ENCODE measurements around the gene CTF1. TPM values are rescaled to one million over a fixed set of nuclear protein-coding genes. Genes with fewer than 3 reads are reported as not detected.
A peak's percentile ranks its signal among the peaks of the same experiment; 100 is the strongest.

CTF1 gene
- total RNA-seq, 5 donors from 2014 or later (not counting 1 experiment from before 2014, with no cell fraction given): 0.38 to 0.47 (median 0.39) TPM; not detected in 2

DNA sequence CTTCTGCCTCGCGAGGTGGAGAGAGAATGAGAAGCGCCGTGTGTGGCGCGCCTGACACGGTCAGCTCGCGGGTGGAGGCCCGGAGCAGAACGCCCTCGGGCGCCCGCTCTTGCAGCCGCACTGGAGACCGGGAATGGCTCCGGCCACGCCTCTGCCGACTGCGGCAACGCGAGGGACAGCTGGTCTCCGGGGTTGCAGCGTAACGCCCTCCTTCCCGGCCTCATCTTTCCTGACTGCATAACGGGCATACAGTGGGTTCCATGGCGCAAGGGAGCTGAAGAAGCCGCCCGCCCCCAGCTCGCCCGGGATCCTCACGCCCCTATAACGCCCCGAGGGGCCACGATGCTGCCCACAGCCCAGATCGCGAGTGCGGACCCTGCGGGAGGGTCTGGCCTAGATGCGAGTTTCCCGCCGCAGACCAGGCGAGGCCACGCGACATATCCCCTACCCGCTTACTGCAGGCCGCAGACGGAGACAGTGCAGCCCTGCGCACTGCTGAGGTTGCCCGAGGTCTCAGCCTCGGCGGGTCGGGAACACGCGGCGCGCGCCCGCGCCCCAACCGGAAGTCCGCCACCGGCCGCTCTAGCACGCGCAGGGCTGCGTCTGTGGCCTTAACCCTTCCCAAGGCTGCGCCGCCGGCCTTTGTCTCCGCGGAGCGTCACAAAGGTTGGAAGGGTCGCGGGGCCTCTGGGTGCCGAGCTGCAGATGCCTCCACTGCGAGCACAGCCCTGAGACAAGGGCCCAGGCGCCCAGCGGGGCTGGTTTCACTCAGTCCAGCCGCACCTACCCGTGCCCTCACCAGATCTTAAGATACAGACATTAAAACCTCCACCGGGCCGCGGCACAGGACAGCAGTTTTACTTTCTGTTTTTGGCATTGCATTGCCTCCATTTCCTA lies 21.3 kb upstream of the CTF1 start:
- Histone ChIP-seq H3K27ac (ENCODE audit: low read length) (peak overlapping the region; percentile 89), H3K9me3 (no peaks in the 10 kb centered on the region), H3K27me3 (replicated peaks in 1 of 2; ENCODE audit: control insufficient read depth in 2 of 2, extremely low read depth in 1 of 2, insufficient read depth in 2 of 2, low read length in 1 of 2) (no peaks in the 10 kb centered on the region), H3K36me3 (ENCODE audit: control insufficient read depth in 2 of 2, extremely low read depth in 1 of 2, insufficient read depth in 1 of 2, low read length in 1 of 2) (peaks cover 0 to 7% of the 10 kb centered on the region in 2 donors), H3K4me1 (ENCODE audit: control insufficient read depth in 1 of 2, extremely low read depth in 1 of 2, insufficient read depth in 2 of 2, low read length in 2 of 2) (peaks cover 16 to 46% of the 10 kb centered on the region in 2 experiments), H3K4me3 (ENCODE audit: control insufficient read depth in 1 of 2, extremely low read depth in 1 of 2, low read length in 1 of 2) (peak overlapping the region; percentile 71 to 85)
- Mint-ChIP-seq H3K27ac (peak overlapping the region; percentile 86 to 98), H3K36me3 (no peaks in the 10 kb centered on the region), H3K4me1 (peaks cover 30 to 43% (median 33%) of the 10 kb centered on the region in 3 donors), H3K4me3 (peak overlapping the region; percentile 91 to 97 (median 93)), H3K27me3 (no peaks in the 10 kb centered on the region), H3K9me3 (no peaks in the 10 kb centered on the region)
- POLR2A ChIA-PET: no interaction called here
- CTCF ChIA-PET: interaction anchor here in 1 of 2 donors (1.0 to 1.4 kb wide), 2 partner anchors 27 to 30 kb away, joined by 8 read pairs; no protein-coding TSS in a partner anchor
- WGBS (ENCODE audit: insufficient coverage): under 1% methylated on average over 78 of the region's 85 CpGs
- ATAC-seq (replicated peaks in 1 of 4) (peak; percentile 87 to 93 (median 92)), DNase-seq (peak; percentile 70 to 92 (median 82))

DNA sequence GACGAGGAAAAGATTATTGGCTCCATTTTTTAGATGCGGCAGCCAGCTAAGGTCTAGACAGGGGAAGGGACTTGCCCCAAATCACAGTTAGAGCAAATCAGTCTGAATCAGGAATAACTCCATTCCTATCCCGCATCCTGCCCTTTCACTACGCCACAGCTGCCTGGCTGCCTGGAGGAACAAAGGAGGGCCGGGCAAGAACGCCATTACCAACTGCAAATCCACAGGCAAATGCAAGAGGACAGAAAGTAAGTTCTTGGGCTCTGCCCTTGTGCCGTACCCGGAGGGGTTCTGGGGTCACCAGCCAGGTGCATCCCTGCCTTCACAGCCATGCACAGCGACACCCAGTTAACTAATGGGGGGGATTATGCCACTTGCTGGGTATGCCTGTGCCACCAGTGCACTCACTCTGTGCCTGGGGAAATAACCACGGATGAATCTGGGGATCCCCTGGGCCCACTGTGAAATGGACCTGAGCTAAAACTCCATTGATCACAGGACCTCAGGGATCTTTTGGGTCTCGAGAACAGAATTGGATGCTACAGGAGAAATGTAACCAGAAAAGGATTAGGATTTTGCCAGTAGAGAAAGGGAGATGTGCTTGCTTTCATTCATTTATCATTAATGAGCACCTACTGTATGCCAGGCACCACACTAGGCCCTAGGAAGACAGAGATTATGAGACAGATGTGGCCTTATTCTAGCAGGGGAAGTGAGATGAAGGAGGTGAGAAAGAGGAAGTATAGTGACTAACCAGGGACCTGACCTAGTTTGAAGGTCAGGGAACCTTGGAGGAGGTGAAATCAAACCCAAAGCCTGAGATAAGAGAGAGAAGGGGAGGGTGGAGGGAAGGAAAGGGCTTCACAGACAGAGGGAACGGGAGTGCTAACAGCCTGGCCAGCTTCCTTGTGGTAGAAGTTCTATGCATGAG lies 20.3 kb upstream of the CTF1 start:
- no peaks in the 10 kb centered on the region for H3K36me3 Mint-ChIP-seq
- H3K9me3 Mint-ChIP-seq: no peaks in the 10 kb centered on the region
- Histone ChIP-seq H3K36me3 (ENCODE audit: control insufficient read depth in 2 of 2, extremely low read depth in 1 of 2, insufficient read depth in 1 of 2, low read length in 1 of 2) (peaks cover 0 to 11% of the 10 kb centered on the region in 2 donors), H3K27me3 (replicated peaks in 1 of 2; ENCODE audit: control insufficient read depth in 2 of 2, extremely low read depth in 1 of 2, insufficient read depth in 2 of 2, low read length in 1 of 2) (no peaks in the 10 kb centered on the region), H3K27ac (ENCODE audit: low read length) (peak overlapping the region; percentile 89), H3K9me3 (no peaks in the 10 kb centered on the region), H3K4me3 (ENCODE audit: control insufficient read depth in 1 of 2, extremely low read depth in 1 of 2, low read length in 1 of 2) (peak overlapping the region; percentile 71 to 85), H3K4me1 (ENCODE audit: control insufficient read depth in 1 of 2, extremely low read depth in 1 of 2, insufficient read depth in 2 of 2, low read length in 2 of 2) (peaks cover 16 to 46% of the 10 kb centered on the region in 2 experiments)
- H3K27ac Mint-ChIP-seq: peak overlapping the region; percentile 86 to 98
- ATAC-seq (replicated peaks in 1 of 4) (peak; percentile 11 to 27 (median 14)), DNase-seq (peak in 13 of 35 experiments; percentile 9 to 57 (median 20))
- H3K4me3 Mint-ChIP-seq: peak overlapping the region; percentile 91 to 97 (median 93)
- H3K4me1 Mint-ChIP-seq: peaks cover 30 to 43% (median 33%) of the 10 kb centered on the region in 3 donors
- no peaks in the 10 kb centered on the region for H3K27me3 Mint-ChIP-seq
- ChIA-PET CTCF (interaction anchor here in 1 of 2 donors (0.7 kb wide), 1 partner anchor 32 kb away, joined by 3 read pairs; no protein-coding TSS in a partner anchor), POLR2A (interaction anchor here in 1 of 2 donors (0.6 kb wide), 1 partner anchor 132 kb away, joined by 9 read pairs; no protein-coding TSS in a partner anchor)
- 5% methylated on average over 7 of the region's 12 CpGs for WGBS (ENCODE audit: insufficient coverage)

DNA sequence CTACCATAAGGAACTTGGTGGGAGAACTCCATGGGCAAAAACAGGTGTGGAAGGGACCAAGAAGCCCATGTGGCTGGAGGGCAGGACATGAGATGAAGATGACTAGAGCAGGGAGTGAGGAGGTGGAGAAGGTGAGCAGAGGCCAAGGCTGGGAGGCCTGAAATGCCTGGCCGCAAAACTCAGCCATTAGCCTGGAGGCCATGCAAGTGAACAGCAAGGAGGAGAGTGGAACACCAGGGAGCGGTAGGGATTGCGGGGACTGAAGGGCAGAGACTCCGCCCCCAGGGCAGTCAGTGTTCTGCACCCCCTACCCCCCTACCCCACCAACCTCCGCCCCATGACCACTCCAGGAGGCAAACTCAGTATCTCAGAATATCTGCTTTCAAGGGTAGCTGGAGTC lies 19.5 kb upstream of the CTF1 start:
- Mint-ChIP-seq H3K36me3 (peaks cover 3% of the 10 kb centered on the region), H3K4me1 (peaks cover 36 to 43% (median 37%) of the 10 kb centered on the region in 3 donors), H3K27ac (peak overlapping the region; percentile 86 to 98), H3K9me3 (no peaks in the 10 kb centered on the region), H3K4me3 (peak overlapping the region; percentile 91 to 97 (median 93)), H3K27me3 (no peaks in the 10 kb centered on the region)
- H3K27ac ChIP-seq (ENCODE audit: low read length): peak overlapping the region; percentile 89
- no peak for ATAC-seq (replicated peaks in 1 of 4)
- no peak for DNase-seq
- peaks cover 0 to 11% of the 10 kb centered on the region in 2 donors for H3K36me3 ChIP-seq (ENCODE audit: control insufficient read depth in 2 of 2, extremely low read depth in 1 of 2, insufficient read depth in 1 of 2, low read length in 1 of 2)
- ChIA-PET CTCF (interaction anchor here in 1 of 2 donors (0.7 kb wide), 1 partner anchor 33 kb away, joined by 3 read pairs; no protein-coding TSS in a partner anchor), POLR2A (interaction anchor here in 1 of 2 donors (0.6 kb wide), 2 partner anchors 10 to 149 kb away, joined by 3 to 12 read pairs; no protein-coding TSS in a partner anchor)
- peak overlapping the region; percentile 8 to 71 for H3K4me3 ChIP-seq (ENCODE audit: control insufficient read depth in 1 of 2, extremely low read depth in 1 of 2, low read length in 1 of 2)
- peaks cover 16 to 46% of the 10 kb centered on the region in 2 experiments for H3K4me1 ChIP-seq (ENCODE audit: control insufficient read depth in 1 of 2, extremely low read depth in 1 of 2, insufficient read depth in 2 of 2, low read length in 2 of 2)
- no peaks in the 10 kb centered on the region for H3K27me3 ChIP-seq (replicated peaks in 1 of 2; ENCODE audit: control insufficient read depth in 2 of 2, extremely low read depth in 1 of 2, insufficient read depth in 2 of 2, low read length in 1 of 2)
- 100% methylated on average over 1 of the region's 5 CpGs for WGBS (ENCODE audit: insufficient coverage)
- no peaks in the 10 kb centered on the region for H3K9me3 ChIP-seq

DNA sequence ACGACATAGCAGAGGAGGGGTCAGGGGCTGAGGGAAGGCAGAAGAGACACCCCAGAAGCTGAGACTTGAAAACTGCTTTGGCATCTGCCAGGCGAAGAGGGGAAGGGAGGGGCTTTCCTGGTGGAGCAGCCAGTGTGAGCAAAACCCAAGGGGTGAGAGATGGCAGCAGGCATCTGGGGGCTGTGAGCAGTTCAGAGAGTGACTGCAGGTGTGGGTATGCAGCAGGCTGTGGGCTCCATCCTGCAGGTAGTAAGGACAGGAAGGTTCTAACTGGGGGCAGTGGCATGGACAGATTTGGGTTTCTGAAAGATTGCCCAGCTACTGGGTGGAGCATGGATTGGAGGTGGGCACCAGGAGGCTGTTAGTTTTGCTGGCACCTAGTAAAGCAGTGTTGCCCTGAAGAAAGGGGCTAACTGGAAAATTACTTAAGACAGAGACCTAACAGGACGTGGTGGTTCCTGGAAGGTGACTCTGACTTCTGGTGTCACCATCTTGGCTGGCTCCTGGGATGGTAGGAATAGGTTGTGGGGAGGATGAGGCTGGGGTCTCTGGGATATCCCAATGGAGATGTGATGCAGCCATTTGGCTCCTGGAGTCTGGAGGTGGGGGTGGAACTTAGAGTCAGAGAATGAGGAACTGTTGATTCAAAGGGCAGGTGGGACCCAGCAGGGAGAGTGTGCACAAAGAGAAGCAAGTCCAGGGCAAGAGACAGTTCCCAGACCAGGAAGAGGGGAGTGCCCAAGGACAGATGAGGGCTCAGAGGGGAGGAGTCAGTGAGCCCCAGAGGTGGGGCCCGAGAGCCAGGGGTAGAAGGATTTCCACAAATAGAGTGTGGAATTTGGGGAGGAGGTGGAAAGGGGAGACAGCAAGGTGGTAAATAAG lies 13.7 kb upstream of the CTF1 start:
- H3K27me3 Mint-ChIP-seq: no peaks in the 10 kb centered on the region
- peaks cover 24 to 26% (median 25%) of the 10 kb centered on the region in 3 donors for H3K4me1 Mint-ChIP-seq
- ATAC-seq (replicated peaks in 1 of 4) (no peak), DNase-seq (no peak)
- WGBS (ENCODE audit: insufficient coverage): 79% methylated on average over 3 of the region's 4 CpGs
- peaks cover 22% of the 10 kb centered on the region for H3K36me3 Mint-ChIP-seq
- no peak overlapping the region for H3K4me3 ChIP-seq (ENCODE audit: control insufficient read depth in 1 of 2, extremely low read depth in 1 of 2, low read length in 1 of 2)
- ChIA-PET CTCF (no interaction called here), POLR2A (interaction anchor here in 1 of 2 donors (0.6 kb wide), 1 partner anchor 13 kb away, joined by 4 read pairs; no protein-coding TSS in a partner anchor)
- H3K9me3 Mint-ChIP-seq: no peaks in the 10 kb centered on the region
- no peak overlapping the region for H3K27ac ChIP-seq (ENCODE audit: low read length)
- H3K4me1 ChIP-seq (ENCODE audit: control insufficient read depth in 1 of 2, extremely low read depth in 1 of 2, insufficient read depth in 2 of 2, low read length in 2 of 2): peaks cover 0 to 12% of the 10 kb centered on the region in 2 experiments
- peak overlapping the region; percentile 20 to 65 for H3K27ac Mint-ChIP-seq
- no peak overlapping the region for H3K4me3 Mint-ChIP-seq
- peaks cover 5 to 41% of the 10 kb centered on the region in 2 donors for H3K36me3 ChIP-seq (ENCODE audit: control insufficient read depth in 2 of 2, extremely low read depth in 1 of 2, insufficient read depth in 1 of 2, low read length in 1 of 2)
- no peaks in the 10 kb centered on the region for H3K27me3 ChIP-seq (replicated peaks in 1 of 2; ENCODE audit: control insufficient read depth in 2 of 2, extremely low read depth in 1 of 2, insufficient read depth in 2 of 2, low read length in 1 of 2)
- no peaks in the 10 kb centered on the region for H3K9me3 ChIP-seq

DNA sequence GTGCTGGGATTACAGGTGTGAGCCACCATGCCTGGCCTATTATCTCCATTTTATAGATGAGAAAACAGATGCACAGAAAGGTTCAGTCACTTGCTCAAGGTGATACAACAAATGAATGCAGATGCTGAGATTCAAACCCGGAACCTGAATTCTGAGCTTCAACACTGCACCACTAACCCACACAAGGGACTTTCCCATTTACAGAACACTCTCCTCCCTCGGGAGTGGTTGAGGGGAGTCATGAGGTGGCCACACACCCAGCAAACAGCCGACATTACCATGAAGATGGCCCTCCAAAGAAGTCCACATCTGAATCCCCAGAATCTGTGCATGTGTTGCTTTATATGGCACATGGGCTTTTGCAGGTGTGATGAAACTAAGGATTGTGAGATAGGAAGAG lies 11.7 kb upstream of the CTF1 start:
- ATAC-seq (replicated peaks in 1 of 4): no peak
- peaks cover 6 to 55% of the 10 kb centered on the region in 2 donors for H3K36me3 ChIP-seq (ENCODE audit: control insufficient read depth in 2 of 2, extremely low read depth in 1 of 2, insufficient read depth in 1 of 2, low read length in 1 of 2)
- no peaks in the 10 kb centered on the region for H3K9me3 ChIP-seq
- H3K27me3 Mint-ChIP-seq: no peaks in the 10 kb centered on the region
- H3K4me3 Mint-ChIP-seq: no peak overlapping the region
- DNase-seq: no peak
- peaks cover 22 to 31% (median 23%) of the 10 kb centered on the region in 3 donors for H3K4me1 Mint-ChIP-seq
- ChIA-PET CTCF (no interaction called here), POLR2A (no interaction called here)
- no peak overlapping the region for H3K27ac ChIP-seq (ENCODE audit: low read length)
- no peaks in the 10 kb centered on the region for H3K27me3 ChIP-seq (replicated peaks in 1 of 2; ENCODE audit: control insufficient read depth in 2 of 2, extremely low read depth in 1 of 2, insufficient read depth in 2 of 2, low read length in 1 of 2)
- no peak overlapping the region for H3K4me3 ChIP-seq (ENCODE audit: control insufficient read depth in 1 of 2, extremely low read depth in 1 of 2, low read length in 1 of 2)
- H3K9me3 Mint-ChIP-seq: no peaks in the 10 kb centered on the region
- peaks cover 0 to 7% of the 10 kb centered on the region in 2 experiments for H3K4me1 ChIP-seq (ENCODE audit: control insufficient read depth in 1 of 2, extremely low read depth in 1 of 2, insufficient read depth in 2 of 2, low read length in 2 of 2)
- peaks cover 30% of the 10 kb centered on the region for H3K36me3 Mint-ChIP-seq
- H3K27ac Mint-ChIP-seq: peak overlapping the region in 1 of 2 donors; percentile 6
- no CpG with 5 or more reads among the region's 3 CpGs for WGBS (ENCODE audit: insufficient coverage)

Data from T-cell (primary cell).